CD8-positive, alpha-beta memory T cell (primary cell): ENCODE measurements around the gene GASK1A. TPM values are rescaled to one million over a fixed set of nuclear protein-coding genes. Genes with fewer than 3 reads are reported as not detected.

Experiments used
- CTCF ChIA-PET: fragments of 350-600 bp; sonication (Branson Sonifier 250); formaldehyde crosslinking; loops from one replicate; lab custom pipeline; 2021; ENCODE audit warnings: antibody characterized with exemption; lab: Charles Lee
- POLR2A ChIA-PET: fragments of 350-600 bp; sonication (Branson Sonifier 250); formaldehyde crosslinking; loops from one replicate; lab custom pipeline; 2021; ENCODE audit warnings: antibody characterized with exemption; lab: Charles Lee
- DNase-seq, 5 donors: peaks; one replicate each; pipeline versions ENCODE4 v3.0.0 to v3.0.0-alpha.2; 2020 to 2022; ENCODE audit warnings: mixed read lengths in 1 of 5
- H3K27ac ChIP-seq: one replicate; pipeline ENCODE4 v1.7.0; 2013; ENCODE audit warnings: low read depth, mild to moderate bottlenecking, low read length, moderate library complexity
- H3K27me3 ChIP-seq: 2 replicates; pipeline ENCODE4 v1.7.0; 2013; ENCODE audit warnings: low read length, mild to moderate bottlenecking; ENCODE audit not compliant: insufficient read depth, poor library complexity, severe bottlenecking
- H3K36me3 ChIP-seq: 2 replicates; pipeline ENCODE4 v1.7.0; 2013; ENCODE audit warnings: mild to moderate bottlenecking, low read length, moderate library complexity; ENCODE audit not compliant: insufficient read depth
- H3K4me1 ChIP-seq: 2 replicates; pipeline ENCODE4 v1.7.0; 2013; ENCODE audit warnings: mild to moderate bottlenecking, low read length, moderate library complexity; ENCODE audit not compliant: insufficient read depth
- H3K4me3 ChIP-seq: 2 replicates; pipeline ENCODE4 v1.7.0; 2013; ENCODE audit warnings: mild to moderate bottlenecking, low read length
- H3K9me3 ChIP-seq: 2 replicates; pipeline ENCODE4 v1.7.0; 2013; ENCODE audit warnings: mild to moderate bottlenecking, low read length
- H3K27ac Mint-ChIP-seq, 8 donors: one replicate each; pipeline ENCODE4 v1.8.0; 2020 to 2021; ENCODE audit warnings: mixed read lengths in 8 of 8, mild to moderate bottlenecking in 6 of 8, inconsistent platforms in 3 of 8, moderate library complexity in 3 of 8
- H3K27me3 Mint-ChIP-seq, 2 donors: one replicate each; pipeline ENCODE4 v1.8.0; 2020 to 2021; ENCODE audit warnings: mixed read lengths in 2 of 2, mild to moderate bottlenecking in 1 of 2, moderate library complexity in 1 of 2
- H3K36me3 Mint-ChIP-seq, 3 donors: one replicate each; pipeline ENCODE4 v1.8.0; 2020 to 2021; ENCODE audit warnings: mixed read lengths in 3 of 3, inconsistent platforms in 1 of 3, mild to moderate bottlenecking in 1 of 3
- H3K4me1 Mint-ChIP-seq, 3 donors: one replicate each; pipeline ENCODE4 v1.8.0; 2020 to 2021; ENCODE audit warnings: mixed read lengths in 3 of 3, inconsistent platforms in 1 of 3, mild to moderate bottlenecking in 1 of 3
- H3K4me3 Mint-ChIP-seq, 7 donors: one replicate each; pipeline ENCODE4 v1.8.0; 2020 to 2021; ENCODE audit warnings: mixed read lengths in 7 of 7, mild to moderate bottlenecking in 6 of 7, moderate library complexity in 4 of 7, inconsistent platforms in 2 of 7
- H3K9me3 Mint-ChIP-seq, 5 donors: one replicate each; pipeline ENCODE4 v1.8.0; 2020 to 2022; ENCODE audit warnings: mixed read lengths in 5 of 5, mild to moderate bottlenecking in 3 of 5, moderate library complexity in 2 of 5, inconsistent platforms in 1 of 5
- polyA plus RNA-seq: library from polyadenylated mRNA; unstranded; fragments of 300-500 nt; fragmentation: Illumina TruSeq; gene quantifications from one replicate; pipeline ENCODE4 v1.2.3, GENCODE V29; 2021
- total RNA-seq, 2 experiments: library from RNA; stranded (reverse); gene quantifications; one replicate each; pipeline ENCODE4 v1.2.3, GENCODE V29; 2021

Gene GASK1A
- total and polyA plus RNA-seq, 3 experiments from 2014 or later, result not detected

DNA sequence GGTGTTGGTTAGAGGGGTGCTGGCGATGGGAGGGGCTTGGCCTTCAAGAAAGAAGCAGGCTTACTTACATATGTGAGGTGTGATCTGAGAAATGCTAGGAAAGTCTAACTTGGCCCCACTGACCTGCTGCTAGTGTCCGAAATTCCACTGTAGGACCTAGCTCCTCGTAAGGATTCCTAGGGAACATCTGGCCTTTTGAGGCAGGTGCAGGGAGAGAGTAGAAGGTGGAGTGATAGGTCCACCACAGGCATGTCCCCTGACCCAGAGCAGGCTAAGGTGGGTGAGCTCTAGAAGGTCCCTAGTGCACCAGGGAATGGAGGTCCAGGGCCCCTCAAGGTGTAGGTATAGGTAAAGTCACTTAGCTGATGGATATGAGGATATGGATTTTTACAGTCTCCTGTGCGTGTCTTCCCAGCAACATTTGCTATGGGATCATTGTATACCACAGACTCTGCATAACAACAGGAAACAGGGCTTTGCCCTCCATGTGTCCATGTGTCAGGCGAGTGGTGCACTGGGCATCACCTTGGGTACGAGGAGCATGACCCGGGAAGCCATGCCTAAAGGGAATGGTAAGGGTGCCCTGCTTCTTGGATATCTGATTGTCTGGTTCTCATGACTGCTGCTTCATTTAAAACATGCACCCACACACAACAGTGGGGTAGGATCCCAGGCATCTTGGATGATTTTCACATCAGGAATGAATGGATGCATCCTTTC lies 94.2 kb downstream of the GASK1A start:
- no peak for DNase-seq
- Histone ChIP-seq H3K9me3 (no peaks in the 10 kb centered on the region), H3K27ac (no peak overlapping the region), H3K4me1 (no peaks in the 10 kb centered on the region), H3K27me3 (no peaks in the 10 kb centered on the region), H3K36me3 (peaks cover 3% of the 10 kb centered on the region), H3K4me3 (no peak overlapping the region)
- no peak overlapping the region for H3K4me3 Mint-ChIP-seq
- H3K27me3 Mint-ChIP-seq, result peaks cover 0 to 1% of the 10 kb centered on the region in 2 donors
- POLR2A ChIA-PET, result no interaction called here
- no peaks in the 10 kb centered on the region for H3K4me1 Mint-ChIP-seq
- peak overlapping the region in 1 of 8 donors; percentile 17 for H3K27ac Mint-ChIP-seq
- H3K9me3 Mint-ChIP-seq, result no peaks in the 10 kb centered on the region
- CTCF ChIA-PET, result no interaction called here
- H3K36me3 Mint-ChIP-seq, result peaks cover 7 to 9% (median 9%) of the 10 kb centered on the region in 3 donors

DNA sequence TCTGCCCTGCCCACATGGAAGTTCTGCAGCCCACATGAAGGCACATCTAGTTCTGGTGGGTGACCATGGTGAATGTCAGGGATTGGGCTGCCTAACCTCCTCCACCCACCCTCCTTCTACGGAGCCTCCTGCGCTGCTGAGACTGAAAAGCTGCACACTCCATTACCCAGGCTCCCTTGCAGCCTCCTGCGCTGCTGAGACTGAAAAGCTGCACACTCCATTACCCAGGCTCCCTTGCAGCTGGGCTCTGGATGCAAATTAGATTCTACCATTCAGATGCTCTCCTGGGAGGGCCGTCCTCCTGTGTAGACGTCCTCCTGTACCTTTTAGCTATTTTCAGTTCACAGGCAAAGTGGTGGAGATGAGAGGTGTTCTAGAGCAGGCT lies 94.7 kb downstream of the GASK1A start:
- H3K36me3 Mint-ChIP-seq, result peaks cover 10 to 13% (median 13%) of the 10 kb centered on the region in 3 donors

DNA sequence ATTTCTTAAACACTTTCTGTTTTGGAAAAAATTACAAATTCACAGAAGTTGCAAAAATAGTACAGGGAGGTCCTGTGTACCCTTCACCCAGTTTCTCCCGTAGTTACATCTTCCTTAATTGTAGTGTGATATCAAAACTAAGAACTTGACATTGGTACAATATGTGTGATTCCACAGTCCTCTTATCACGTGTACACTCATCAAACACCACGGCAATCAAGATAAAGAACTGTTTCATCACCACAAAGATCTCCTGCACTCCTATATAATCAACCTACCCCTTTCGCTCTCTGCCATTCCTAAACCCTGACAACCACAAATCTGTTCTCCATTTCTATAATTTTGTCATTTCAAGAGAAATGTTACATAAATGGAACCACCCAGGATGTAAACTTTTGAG lies 95.4 kb downstream of the GASK1A start:
- peaks cover 3% of the 10 kb centered on the region for H3K36me3 ChIP-seq
- no peak overlapping the region for H3K27ac ChIP-seq
- no peak for DNase-seq
- no peak overlapping the region for H3K4me3 ChIP-seq
- H3K9me3 ChIP-seq, result no peaks in the 10 kb centered on the region
- no peaks in the 10 kb centered on the region for H3K9me3 Mint-ChIP-seq
- CTCF ChIA-PET, result no interaction called here
- no peak overlapping the region for H3K4me3 Mint-ChIP-seq
- no peaks in the 10 kb centered on the region for H3K4me1 ChIP-seq
- H3K36me3 Mint-ChIP-seq, result peaks cover 14 to 19% (median 16%) of the 10 kb centered on the region in 3 donors
- POLR2A ChIA-PET, result no interaction called here
- H3K27me3 ChIP-seq, result no peaks in the 10 kb centered on the region
- H3K27me3 Mint-ChIP-seq, result peaks cover 0 to 1% of the 10 kb centered on the region in 2 donors
- H3K4me1 Mint-ChIP-seq, result no peaks in the 10 kb centered on the region
- peak overlapping the region in 2 of 8 donors; percentile 2 to 9 for H3K27ac Mint-ChIP-seq

More for the DNA sequence above, 94.7 kb downstream of the GASK1A start:
- Histone ChIP-seq H3K9me3 (no peaks in the 10 kb centered on the region), H3K4me3 (no peak overlapping the region), H3K4me1 (no peaks in the 10 kb centered on the region), H3K36me3 (peaks cover 3% of the 10 kb centered on the region), H3K27ac (no peak overlapping the region), H3K27me3 (no peaks in the 10 kb centered on the region)
- peaks cover 0 to 1% of the 10 kb centered on the region in 2 donors for H3K27me3 Mint-ChIP-seq
- no peak overlapping the region for H3K4me3 Mint-ChIP-seq
- POLR2A ChIA-PET, result no interaction called here
- DNase-seq, result no peak
- H3K27ac Mint-ChIP-seq, result peak overlapping the region in 1 of 8 donors; percentile 4
- H3K4me1 Mint-ChIP-seq, result no peaks in the 10 kb centered on the region
- no peaks in the 10 kb centered on the region for H3K9me3 Mint-ChIP-seq
- CTCF ChIA-PET, result no interaction called here

DNA sequence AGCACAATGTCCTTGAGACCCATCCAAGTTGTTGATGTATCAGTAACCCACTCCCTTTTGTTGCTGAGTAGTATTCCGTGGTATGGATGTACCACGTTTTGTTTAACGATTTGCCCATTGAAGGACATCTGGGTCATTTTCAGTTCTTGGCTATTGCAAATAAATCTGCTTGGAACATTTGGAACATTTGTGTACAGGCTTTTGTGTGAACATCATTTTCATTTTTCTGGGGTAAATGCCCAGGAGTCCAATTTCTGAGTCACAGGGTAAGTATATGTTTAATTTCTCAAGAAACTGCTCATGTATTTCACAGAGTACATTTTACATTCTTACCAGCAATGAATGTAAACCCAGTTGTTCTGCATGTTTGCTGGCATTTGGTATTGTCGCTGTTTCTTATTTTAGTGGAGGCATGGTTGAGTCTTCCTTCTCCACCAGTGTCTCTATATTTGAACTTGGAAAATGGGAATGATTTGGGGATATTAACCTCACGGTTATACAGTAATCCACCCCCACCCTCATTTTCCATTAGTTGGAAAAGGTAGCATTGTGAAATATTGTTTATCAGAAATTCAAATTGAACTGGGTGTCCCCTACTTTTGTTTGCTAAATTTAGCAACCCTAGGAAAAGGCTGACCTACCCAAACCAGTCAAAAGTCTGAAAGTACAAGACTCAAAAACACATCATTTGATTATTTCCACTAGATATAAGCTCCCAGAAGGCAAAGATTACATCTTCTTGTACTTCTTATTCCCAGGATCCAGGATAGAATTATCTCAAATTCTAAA lies 96.0 kb downstream of the GASK1A start:
- H3K4me3 Mint-ChIP-seq, result no peak overlapping the region
- ChIA-PET POLR2A (no interaction called here), CTCF (no interaction called here)
- peak overlapping the region in 1 of 8 donors; percentile 9 for H3K27ac Mint-ChIP-seq
- Histone ChIP-seq H3K9me3 (no peaks in the 10 kb centered on the region), H3K36me3 (peaks cover 3% of the 10 kb centered on the region), H3K4me3 (no peak overlapping the region), H3K27ac (no peak overlapping the region), H3K4me1 (no peaks in the 10 kb centered on the region), H3K27me3 (no peaks in the 10 kb centered on the region)
- peaks cover 0 to 1% of the 10 kb centered on the region in 2 donors for H3K27me3 Mint-ChIP-seq
- H3K36me3 Mint-ChIP-seq, result peaks cover 17 to 25% (median 20%) of the 10 kb centered on the region in 3 donors
- H3K4me1 Mint-ChIP-seq, result no peaks in the 10 kb centered on the region
- DNase-seq, result no peak
- H3K9me3 Mint-ChIP-seq, result no peaks in the 10 kb centered on the region

DNA sequence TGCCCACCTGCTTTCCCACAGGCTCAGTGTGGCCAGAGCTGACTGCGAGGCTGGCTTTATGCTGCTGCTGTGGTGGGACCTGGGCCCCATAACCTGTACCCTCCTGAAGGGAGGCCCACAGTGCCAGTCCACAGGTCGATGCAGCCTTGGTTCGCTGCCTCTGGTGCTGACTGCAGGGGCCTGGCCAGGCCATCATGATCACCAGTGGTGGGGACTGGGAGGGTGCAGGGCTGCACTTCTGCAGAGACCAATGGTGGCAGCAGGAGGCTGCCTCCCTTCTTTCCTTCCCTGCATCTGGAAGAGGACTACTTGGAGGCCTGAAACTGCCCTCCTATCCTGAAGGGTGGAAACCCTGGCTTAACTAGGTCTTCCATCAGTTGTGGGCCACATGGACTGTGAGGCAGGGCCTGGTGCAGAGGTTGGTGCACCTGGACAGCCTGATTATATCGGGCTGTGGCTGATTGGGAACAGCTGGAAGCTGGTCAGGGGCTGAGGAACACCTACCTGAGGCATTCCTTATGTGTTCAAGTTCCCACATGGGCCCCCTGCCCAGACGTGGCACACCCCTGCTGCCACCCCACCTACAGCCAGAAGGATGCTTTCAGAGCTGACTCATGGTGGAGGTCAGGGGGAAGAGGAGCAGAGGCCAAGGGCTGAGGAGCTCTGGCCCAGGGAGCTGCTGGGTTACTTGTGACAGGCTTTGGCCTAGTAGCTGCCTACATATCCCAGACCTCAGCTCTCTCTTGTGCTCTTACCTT lies 97.0 kb downstream of the GASK1A start:
- DNase-seq, result no peak
- peaks cover 0 to 1% of the 10 kb centered on the region in 2 donors for H3K27me3 Mint-ChIP-seq
- Histone ChIP-seq H3K27me3 (no peaks in the 10 kb centered on the region), H3K27ac (no peak overlapping the region), H3K4me3 (no peak overlapping the region), H3K9me3 (no peaks in the 10 kb centered on the region), H3K4me1 (no peaks in the 10 kb centered on the region), H3K36me3 (peaks cover 3% of the 10 kb centered on the region)
- POLR2A ChIA-PET, result no interaction called here
- peak overlapping the region in 2 of 8 donors; percentile 8 to 57 for H3K27ac Mint-ChIP-seq
- peaks cover 25 to 35% (median 26%) of the 10 kb centered on the region in 3 donors for H3K36me3 Mint-ChIP-seq
- H3K4me1 Mint-ChIP-seq, result no peaks in the 10 kb centered on the region
- no peaks in the 10 kb centered on the region for H3K9me3 Mint-ChIP-seq
- CTCF ChIA-PET, result no interaction called here
- no peak overlapping the region for H3K4me3 Mint-ChIP-seq

DNA sequence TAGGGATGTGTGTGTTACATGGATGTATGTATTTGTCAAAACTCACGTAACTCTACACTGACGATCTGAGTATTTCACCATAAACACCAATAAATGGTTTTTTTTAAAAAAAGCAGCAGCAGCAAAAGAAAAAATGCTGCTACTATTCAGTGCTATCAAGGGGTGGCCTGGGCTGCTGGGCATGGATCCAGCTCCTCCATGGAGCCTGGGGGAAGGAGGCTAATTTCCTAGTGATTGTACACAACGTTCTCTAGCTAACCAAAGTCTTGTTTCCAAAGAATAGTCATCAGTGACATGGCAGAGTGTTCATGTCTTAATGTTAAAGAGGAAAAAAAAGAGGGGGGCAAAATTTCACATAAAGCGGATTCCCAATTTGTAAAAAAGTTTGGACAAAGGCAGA lies 97.7 kb downstream of the GASK1A start:
- no peak for DNase-seq
- Histone ChIP-seq H3K27ac (no peak overlapping the region), H3K9me3 (no peaks in the 10 kb centered on the region), H3K27me3 (no peaks in the 10 kb centered on the region), H3K36me3 (peaks cover 3% of the 10 kb centered on the region), H3K4me3 (no peak overlapping the region), H3K4me1 (no peaks in the 10 kb centered on the region)
- POLR2A ChIA-PET, result no interaction called here
- H3K27ac Mint-ChIP-seq, result no peak overlapping the region
- H3K36me3 Mint-ChIP-seq, result peaks cover 28 to 43% (median 30%) of the 10 kb centered on the region in 3 donors
- H3K4me1 Mint-ChIP-seq, result no peaks in the 10 kb centered on the region
- no peak overlapping the region for H3K4me3 Mint-ChIP-seq
- CTCF ChIA-PET, result no interaction called here
- H3K27me3 Mint-ChIP-seq, result peaks cover 0 to 1% of the 10 kb centered on the region in 2 donors
- H3K9me3 Mint-ChIP-seq, result no peaks in the 10 kb centered on the region

DNA sequence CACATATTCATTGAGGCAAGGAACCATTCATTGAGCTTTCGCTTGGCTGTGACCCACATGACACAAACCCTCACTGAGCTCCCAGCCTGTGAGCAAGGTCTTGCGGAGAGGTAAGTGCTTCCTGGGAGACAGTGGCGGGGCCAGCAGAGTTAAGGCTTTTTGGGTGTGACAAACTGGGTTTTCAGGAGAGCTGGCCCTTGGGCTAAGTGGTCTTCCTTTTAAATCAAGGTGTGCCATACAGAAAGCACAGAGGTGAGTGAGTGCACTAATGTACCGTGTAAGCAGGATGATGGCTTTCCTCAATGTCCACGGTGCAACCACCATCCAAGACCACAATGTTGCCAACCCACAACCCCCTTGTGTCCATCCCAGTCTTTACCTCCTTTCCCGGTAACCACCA lies 98.2 kb downstream of the GASK1A start:
- Histone ChIP-seq H3K27ac (no peak overlapping the region), H3K4me3 (no peak overlapping the region), H3K9me3 (no peaks in the 10 kb centered on the region), H3K27me3 (no peaks in the 10 kb centered on the region), H3K4me1 (no peaks in the 10 kb centered on the region), H3K36me3 (peaks cover 3% of the 10 kb centered on the region)
- POLR2A ChIA-PET, result no interaction called here
- DNase-seq, result no peak
- peaks cover 30 to 47% (median 33%) of the 10 kb centered on the region in 3 donors for H3K36me3 Mint-ChIP-seq
- no peaks in the 10 kb centered on the region for H3K4me1 Mint-ChIP-seq
- CTCF ChIA-PET, result no interaction called here
- H3K27me3 Mint-ChIP-seq, result peaks cover 0 to 1% of the 10 kb centered on the region in 2 donors
- H3K27ac Mint-ChIP-seq, result no peak overlapping the region
- H3K9me3 Mint-ChIP-seq, result peaks cover 0 to 2% (median 0%) of the 10 kb centered on the region in 5 donors
- no peak overlapping the region for H3K4me3 Mint-ChIP-seq
